ENCODE results near the gene NEU4.

The NEU4 gene

GRCh38 chr2:241853651-241854341, 44.8 kb downstream of the NEU4 start:
- no peak for DNase-seq (ENCODE audit: low spot score)

- no peak for DNase-seq (ENCODE audit: low spot score)
Measured at GRCh38 chr2:241854342-241855244, 45.6 kb downstream of the NEU4 start.

DNA sequence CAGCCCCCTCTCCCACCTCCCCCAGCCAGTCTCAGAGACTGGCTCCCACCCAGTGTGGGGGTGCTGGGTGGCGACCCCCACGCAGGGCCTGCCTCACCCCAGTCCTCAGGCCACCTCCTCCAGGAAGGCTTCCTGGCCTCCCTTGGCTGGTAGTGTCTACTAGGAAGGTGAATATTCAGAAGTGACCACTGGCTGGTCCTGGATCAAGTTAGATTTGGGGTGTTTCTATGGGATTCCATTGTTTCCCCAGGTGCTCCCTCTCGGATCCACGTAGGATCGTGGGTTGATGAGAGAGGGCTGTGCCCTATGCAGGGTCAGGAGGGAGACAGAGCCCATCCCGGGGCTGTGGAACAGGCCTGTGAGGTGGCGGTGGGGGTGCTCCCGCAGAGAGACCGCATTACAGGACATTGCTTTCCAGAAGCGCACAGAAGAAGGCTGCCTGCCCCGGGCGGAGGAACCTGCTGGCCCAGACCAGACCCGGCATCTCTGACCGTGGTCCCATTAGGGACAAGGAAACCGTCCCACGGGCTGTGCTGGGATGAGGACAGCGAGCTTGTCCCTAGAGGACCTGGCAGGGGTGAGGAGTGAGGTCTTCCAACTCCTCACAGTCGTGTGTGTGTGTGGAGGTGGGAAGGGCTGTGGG, 46.4 kb downstream of the NEU4 start:
- DNase-seq (ENCODE audit: low spot score) = no peak

GRCh38 chr2:241855888-241856422, 47.0 kb downstream of the NEU4 start:
- DNase-seq (ENCODE audit: low spot score) = no peak

DNA sequence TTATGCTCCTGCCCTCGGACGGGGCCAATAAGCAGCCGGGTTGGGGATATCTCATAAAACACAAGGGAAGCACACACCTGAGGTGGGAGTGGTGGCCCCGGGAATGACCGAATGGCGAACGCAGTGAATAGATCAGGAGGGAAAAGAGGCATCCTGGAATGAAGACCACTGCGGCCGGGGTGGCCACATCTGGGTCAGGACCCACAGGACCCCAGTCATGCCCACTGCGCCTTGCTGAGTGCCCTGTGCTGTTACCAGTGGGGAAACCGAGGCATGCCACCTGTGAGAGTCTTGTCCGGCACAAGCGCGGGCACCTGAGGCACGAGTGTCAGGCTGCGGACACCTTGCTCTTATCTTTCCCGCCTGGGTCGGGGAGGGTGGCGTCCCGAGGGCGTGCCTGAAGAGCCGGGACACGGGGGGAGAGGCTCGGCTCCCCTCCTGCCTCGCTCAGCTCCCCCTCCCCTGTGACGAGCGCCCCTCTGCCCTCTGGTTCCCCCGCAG, 48.1 kb downstream of the NEU4 start:
- no peak for DNase-seq (ENCODE audit: low spot score)

GRCh38 chr2:241857572-241858121, 48.7 kb downstream of the NEU4 start:
- no peak for DNase-seq (ENCODE audit: low spot score)

DNA sequence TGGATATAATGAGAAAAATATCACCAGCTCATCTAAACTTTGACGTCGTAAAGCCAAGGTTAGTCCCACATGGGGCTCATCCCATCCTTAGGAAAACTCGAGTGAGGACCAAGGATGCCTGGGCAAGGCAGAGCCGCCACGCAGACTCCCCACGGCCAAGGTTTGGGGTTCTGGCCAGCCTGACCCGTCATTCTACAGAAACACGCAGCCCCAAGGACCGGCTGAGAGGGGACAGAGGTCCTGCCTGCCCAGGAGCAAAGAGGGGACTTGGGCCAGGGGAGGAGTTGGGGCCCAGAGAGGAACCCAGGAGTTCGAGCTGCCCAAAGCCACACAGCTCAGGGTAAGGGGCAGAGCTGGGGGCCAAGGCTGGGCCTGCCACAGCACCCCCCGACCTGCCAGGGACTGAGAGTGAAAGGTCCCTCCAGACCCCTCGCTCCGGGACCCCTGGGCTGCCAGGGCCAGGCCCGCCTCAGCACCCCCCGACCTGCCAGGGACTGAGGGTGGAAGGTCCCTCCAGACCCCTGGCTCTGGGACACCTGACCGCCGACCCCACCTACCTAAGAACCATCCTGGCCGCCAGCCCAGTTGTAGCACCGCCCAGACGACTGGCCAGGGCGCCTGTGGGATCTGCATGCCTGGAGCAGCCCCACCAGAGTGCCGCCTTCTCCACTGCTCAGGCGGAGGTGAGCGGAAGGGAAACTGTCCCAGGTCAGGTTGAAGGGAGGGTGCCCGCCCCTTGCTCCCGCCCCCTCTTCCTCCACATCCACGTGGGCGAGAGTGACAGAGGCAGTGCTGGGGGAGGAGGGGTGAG, 49.4 kb downstream of the NEU4 start, which contains the start of gene PDCD1:
TSS of gene PDCD1 (minus strand) at position 689 of the 811 bp plus-strand sequence. CDS start at position 633, 56 bp downstream.
- no peak for DNase-seq (ENCODE audit: low spot score)

DNA sequence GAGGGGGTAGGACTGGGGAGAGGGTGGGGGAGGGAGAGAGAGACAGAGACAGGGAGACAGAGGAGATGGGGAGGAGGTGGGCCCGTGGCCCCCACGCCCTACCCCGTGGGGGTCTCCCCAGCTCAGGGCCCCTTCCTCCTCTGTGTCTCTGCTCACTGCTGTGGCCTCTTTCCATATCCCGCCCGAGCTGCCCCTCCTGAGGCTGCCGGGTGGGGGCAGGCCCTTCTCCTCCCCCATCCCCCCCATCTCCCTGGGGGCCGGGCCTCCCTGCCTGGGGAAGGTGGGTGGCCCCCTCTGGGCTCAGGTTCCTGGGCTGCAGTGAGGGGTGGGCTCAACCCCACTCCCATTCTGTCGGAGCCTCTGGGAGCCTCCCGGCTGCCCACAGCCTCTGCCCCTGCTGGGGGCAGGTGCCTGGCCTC, 50.0 kb downstream of the NEU4 start:
- DNase-seq (ENCODE audit: low spot score) = no peak

GRCh38 chr2:241859436-241860183, 50.6 kb downstream of the NEU4 start:
- no peak for DNase-seq (ENCODE audit: low spot score)

DNA sequence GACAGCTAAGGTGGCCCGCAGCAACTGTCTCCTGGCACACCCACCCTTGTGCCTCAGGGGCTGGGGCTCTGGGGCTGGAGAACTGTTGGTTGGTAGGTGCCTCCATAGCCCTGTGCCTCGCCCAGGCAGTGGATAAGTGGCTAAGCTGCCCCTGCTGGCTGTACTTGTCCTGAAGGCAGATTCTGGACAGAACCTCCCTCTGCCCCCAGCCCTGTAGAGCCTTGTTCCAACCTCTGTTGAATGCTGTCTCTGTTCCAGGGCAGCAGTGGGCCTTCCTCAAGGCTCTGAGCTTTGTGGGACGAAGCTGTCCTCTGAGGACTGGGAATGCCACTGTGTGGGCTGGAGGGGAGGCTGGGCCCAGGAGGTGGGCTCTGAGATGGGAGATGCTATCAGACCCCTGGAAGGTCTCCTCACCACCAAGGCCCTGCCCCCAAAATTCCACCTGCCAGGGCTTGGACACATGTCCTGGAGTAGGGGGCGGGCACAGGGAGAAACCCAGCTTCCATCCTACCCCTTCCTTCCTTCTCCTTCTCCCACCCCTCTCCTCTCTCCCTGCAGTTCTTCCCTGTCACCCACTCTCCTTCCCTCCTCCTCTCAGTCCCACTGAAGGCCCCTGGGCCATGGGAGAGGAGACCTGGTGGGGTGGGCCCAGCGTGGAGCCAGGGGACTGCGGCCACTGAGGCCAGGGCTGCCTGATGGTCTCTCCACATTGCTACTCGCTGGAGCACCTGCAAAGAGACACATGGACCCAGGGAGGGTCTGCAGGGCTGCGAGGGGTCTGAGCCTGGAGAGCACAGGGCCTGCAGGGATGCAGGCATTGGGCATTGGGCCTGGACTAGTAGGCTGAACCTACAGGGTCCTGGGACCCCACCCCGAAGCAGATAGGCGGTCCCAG, 51.4 kb downstream of the NEU4 start:
- DNase-seq (ENCODE audit: low spot score) = no peak

GRCh38 chr2:241861264-241861663, 52.3 kb downstream of the NEU4 start:
- DNase-seq (ENCODE audit: low spot score) = no peak

- DNase-seq (ENCODE audit: low spot score) = no peak
Measured at GRCh38 chr2:241862093-241862492, 53.1 kb downstream of the NEU4 start.

DNA sequence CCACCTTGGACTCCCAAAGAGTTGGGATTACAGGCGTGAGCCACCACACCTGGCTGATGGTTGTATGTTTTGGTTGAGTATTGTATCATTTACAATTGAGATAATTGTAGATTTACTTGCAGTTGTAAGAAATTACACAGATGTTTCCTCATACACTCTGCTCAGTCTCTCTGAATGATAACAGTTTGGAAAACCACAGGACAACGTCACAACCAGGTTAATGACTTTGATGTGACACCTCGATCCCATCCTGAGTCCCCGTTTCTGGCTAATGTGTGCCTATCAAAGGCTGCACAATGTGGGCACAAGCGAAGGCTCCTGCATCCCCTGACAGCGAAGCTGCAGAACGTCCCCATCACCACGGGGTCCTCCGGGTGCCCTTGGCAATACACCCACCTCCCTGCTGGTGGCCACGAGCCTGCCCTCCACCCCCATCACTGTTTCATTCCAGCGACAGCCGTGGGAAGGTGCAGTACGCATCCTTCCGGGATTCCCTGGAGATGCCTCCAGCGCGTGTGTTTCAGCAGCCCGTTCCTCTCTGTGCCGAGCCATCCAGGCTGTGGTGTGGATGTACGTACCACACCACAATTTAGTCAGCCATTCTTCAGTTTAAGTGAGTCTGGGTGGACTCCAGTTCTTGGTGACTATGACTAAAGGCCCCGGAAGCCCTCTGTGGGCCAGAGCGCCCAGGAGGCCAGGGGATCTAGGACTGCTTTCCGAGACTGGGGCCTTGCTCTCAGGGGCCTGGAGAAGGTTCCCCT, 54.0 kb downstream of the NEU4 start:
- DNase-seq (ENCODE audit: low spot score) = no peak

- DNase-seq (ENCODE audit: low spot score) = no peak
Measured at GRCh38 chr2:241863536-241863954, 54.6 kb downstream of the NEU4 start.

- DNase-seq (ENCODE audit: low spot score) = no peak
Measured at GRCh38 chr2:241864168-241864849, 55.3 kb downstream of the NEU4 start.

GRCh38 chr2:241864850-241865213, 55.8 kb downstream of the NEU4 start:
- no peak for DNase-seq (ENCODE audit: low spot score)

- DNase-seq (ENCODE audit: low spot score) = no peak
Measured at GRCh38 chr2:241865416-241865956, 56.5 kb downstream of the NEU4 start.

All from LoVo (cell line).